GM12875 (cell line): Measurements from ENCODE around the gene PRL.

Source experiments
- H3K4me3 ChIP-seq: one replicate; pipeline ENCODE4 v1.5.1; 2011; ENCODE audit warnings: low read depth, low read length, control low read depth
- TF ChIP-seq, protein P1 (sequence below): IDR thresholded peaks from 2 replicates; pipeline ENCODE4 v1.5.1; 2011; ENCODE audit warnings: low read depth, mild to moderate bottlenecking, control low read depth, inconsistent platforms, low read length, moderate library complexity, borderline replicate concordance; ENCODE audit not compliant: insufficient read depth

Gene PRL

DNA sequence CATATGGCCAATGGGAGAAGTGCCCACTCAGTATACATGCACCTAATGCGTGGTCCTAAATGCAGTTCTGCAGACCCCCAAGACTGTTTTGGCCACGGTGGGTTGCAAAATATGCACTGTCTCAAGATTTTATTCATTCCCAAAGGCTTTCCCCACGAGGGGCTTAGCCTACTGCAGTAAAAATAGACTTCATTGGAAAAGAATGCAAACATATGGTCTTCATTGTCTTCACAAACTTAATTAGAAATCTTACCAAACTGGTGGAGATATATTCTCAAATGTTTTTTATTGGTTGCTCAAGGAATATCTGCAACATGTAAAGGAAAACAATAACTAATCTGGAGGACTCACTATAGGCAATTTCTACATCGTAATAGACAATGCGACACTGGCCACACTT lies 31.6 kb upstream of the PRL start:
- H3K4me3 ChIP-seq: no peak overlapping the region
- TF ChIP-seq, protein P1, sequence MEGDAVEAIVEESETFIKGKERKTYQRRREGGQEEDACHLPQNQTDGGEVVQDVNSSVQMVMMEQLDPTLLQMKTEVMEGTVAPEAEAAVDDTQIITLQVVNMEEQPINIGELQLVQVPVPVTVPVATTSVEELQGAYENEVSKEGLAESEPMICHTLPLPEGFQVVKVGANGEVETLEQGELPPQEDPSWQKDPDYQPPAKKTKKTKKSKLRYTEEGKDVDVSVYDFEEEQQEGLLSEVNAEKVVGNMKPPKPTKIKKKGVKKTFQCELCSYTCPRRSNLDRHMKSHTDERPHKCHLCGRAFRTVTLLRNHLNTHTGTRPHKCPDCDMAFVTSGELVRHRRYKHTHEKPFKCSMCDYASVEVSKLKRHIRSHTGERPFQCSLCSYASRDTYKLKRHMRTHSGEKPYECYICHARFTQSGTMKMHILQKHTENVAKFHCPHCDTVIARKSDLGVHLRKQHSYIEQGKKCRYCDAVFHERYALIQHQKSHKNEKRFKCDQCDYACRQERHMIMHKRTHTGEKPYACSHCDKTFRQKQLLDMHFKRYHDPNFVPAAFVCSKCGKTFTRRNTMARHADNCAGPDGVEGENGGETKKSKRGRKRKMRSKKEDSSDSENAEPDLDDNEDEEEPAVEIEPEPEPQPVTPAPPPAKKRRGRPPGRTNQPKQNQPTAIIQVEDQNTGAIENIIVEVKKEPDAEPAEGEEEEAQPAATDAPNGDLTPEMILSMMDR: no peak

DNA sequence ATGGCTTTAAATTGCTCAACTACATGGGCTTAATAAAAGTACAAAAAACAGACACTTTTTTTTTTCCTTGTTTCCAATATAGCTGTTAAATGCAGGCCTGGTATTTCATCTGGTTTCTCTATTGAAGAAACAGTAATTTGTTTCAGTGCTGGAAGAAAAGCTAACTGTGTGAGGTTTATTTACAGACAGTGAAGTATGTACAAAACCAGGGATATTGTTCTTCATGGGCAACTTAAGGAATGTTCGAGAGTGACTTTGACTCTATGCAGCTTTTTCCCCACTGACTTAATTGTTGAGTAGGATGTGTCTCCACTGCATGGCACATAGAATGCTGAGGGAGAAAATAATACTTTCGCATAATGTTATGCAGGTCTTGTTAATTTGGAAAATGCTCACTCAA lies 31.0 kb upstream of the PRL start:
- no peak overlapping the region for H3K4me3 ChIP-seq
- TF ChIP-seq, protein P1: no peak

DNA sequence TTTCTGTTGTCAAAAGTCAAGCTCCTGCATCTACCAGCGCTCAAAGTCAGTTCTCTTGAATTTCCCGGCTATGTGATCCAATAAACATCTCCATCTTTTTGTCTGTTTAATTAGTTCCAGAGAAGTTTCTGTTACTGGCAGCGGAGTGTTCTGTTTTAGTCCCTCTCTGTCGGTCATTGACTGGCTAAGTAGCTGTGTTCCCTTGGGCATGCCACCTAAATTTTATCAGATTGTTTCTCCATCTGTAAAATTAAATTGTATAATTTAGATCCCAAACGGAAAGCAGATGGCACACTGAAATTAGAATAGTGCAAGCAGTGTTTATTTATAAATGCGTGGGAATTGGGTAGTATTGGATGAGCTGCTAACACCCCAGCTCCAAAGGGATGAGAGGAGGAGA lies 29.7 kb upstream of the PRL start:
- TF ChIP-seq, protein P1: no peak

DNA sequence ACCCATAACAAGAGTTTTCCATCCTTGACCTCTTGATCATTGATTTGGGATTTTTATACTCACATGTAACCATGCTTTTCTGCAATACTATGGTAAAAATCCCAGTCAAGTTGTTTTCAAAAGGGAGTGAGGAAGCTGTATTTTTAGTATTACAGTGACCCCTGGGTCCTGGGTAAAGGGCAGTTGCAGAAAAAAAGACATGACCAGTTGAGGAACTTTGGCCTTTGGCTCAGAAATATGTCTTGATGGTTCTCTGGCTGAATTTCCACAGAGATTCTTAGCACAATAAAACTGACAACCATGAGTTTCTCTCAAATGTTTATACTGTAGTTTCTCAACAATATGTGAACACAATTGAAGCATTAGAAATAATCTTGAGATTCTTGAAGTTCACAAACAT lies 28.6 kb upstream of the PRL start:
- no peak overlapping the region for H3K4me3 ChIP-seq
- TF ChIP-seq, protein P1: no peak

More for the DNA sequence above, 29.7 kb upstream of the PRL start:
- H3K4me3 ChIP-seq: no peak overlapping the region

DNA sequence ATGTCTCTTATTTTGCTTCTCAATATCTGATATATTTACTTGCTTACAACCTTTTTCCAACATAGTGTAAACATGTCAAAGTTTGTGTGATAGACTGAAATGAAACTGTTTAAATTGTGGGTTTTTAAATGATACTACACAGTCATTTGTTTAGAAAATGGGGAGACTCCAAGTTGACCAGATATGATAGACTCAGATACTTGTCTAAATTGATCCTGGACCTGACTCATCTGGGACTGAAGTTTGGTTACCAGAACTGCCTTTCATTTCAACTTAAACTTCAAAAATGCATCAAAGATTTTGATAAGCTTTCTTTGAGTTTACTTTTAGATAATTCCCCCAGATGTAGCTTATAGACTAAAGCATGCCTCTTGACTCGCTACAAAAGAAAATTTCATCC lies 27.0 kb upstream of the PRL start:
- TF ChIP-seq, protein P1: no peak
- H3K4me3 ChIP-seq: no peak overlapping the region

DNA sequence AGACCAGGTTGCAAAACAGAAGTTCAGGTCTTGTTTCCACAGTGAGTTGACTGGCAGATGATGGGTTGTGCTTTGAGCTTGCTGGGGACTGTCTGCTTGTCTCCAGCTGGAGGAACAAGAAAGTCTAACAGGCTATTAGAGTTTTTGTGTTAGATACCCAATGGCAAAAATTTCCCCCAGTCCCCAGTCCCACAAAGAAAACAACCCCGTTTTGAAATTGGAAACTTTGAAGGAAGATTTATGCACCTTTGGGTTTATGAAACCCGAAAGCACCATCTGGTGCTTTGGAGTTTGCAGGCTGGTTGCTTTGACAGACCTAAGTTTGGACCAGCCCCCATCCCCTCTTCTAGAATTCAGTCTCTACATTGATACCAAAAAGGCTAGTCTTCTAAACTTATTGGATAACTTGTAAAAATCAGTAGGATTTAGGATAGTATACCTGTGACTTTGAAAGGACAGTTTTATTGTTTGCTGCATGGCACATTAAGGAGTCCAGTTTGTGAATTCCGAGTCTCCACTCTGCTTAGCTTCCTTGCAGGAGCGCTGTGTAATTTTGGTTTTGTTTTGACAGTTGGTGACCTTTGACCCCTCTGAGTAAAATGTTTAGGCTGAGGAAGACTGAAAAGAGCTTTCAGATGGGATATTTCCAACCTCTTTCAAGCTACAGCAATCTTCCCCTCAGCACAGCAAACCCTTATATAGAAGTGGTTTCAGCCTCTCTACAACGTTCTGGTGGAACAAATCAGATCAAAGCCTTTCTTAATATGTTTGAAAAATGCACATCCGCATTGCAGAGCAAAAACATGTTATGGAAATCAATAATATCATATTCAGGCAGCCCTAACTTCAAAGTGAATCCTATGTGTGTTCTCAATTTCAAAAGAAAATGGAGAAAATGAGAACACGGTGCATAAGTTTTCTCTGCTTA lies 25.5 kb upstream of the PRL start:
- no peak overlapping the region for H3K4me3 ChIP-seq
- TF ChIP-seq, protein P1: no peak

DNA sequence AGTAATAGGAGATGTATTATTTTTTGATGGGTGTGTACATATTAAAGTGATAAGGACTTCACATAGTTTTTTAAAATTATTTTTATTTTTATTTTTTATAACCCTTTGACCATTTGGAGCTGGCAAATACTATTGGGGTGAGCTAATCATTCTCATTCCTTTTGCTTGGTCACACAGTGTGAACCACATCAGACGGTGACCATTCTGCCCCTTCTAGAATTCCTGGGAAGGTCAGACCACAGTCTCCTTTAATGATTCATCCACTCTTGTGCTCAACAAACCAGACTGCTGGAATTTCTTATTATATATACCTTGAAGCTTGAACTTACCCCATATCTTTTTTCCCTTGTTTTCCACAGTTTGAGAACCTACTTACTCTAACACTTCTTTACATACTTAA lies 23.9 kb upstream of the PRL start:
- TF ChIP-seq, protein P1: no peak
- H3K4me3 ChIP-seq: no peak overlapping the region
